Measurements from ENCODE around the gene CDH5.

CDH5 gene

GRCh38 chr16:66365651-66366050, 840 bp upstream of the CDH5 start:
- no peak for DNase-seq (ENCODE audit: extremely low read depth, low read depth)
- H3K4me3 ChIP-seq (replicated peaks; ENCODE audit: low read depth, low read length) = no peak overlapping the region
- TF ChIP-seq, protein P1, sequence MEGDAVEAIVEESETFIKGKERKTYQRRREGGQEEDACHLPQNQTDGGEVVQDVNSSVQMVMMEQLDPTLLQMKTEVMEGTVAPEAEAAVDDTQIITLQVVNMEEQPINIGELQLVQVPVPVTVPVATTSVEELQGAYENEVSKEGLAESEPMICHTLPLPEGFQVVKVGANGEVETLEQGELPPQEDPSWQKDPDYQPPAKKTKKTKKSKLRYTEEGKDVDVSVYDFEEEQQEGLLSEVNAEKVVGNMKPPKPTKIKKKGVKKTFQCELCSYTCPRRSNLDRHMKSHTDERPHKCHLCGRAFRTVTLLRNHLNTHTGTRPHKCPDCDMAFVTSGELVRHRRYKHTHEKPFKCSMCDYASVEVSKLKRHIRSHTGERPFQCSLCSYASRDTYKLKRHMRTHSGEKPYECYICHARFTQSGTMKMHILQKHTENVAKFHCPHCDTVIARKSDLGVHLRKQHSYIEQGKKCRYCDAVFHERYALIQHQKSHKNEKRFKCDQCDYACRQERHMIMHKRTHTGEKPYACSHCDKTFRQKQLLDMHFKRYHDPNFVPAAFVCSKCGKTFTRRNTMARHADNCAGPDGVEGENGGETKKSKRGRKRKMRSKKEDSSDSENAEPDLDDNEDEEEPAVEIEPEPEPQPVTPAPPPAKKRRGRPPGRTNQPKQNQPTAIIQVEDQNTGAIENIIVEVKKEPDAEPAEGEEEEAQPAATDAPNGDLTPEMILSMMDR (IDR thresholded peaks at IDR 0.05; ENCODE audit: low read depth, low read length, missing control alignments) = no peak

DNA sequence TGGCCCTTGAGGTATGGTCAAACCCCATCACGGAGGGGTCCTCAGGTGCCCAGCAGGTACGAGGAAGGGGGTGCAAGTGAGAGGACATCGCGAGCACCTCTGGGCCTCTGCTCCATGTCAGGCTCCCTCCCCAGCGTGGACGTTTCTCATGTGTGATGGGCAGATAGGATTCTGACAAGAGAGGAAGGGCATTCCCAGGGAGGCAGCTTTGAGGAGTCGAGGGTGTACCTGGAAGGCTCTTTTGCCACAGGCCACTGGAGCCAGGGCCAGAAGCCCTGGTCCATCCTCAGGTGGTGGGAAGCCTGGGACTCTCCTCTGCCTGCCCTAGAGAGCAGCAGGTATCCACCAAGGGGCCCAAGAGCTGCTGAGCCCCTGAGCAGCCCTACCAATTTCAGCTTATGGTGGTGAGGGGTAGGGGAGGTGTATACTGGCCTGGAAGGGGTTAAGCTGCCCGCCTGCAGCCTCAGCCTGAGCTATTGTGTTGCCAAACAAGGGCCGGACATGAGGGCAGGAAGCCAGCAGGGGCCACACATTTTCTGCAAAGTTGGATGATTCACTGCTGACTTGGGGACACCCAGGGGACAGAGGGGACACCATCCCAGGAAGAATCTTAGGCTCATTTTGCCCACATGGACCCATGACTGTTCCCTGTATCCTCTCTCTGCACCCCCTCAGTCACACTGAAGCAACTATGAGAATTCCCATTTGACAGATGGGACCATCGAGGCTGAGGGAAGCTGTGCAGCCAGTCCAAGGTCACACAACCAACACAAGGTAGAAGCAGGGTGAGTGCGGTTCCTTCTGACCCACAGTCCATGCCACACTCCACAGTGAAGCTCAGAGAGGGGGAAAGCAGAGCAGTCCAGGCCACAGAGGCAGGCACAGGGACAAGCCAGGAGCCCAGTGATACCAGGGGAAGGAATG, 1.7 kb downstream of the CDH5 start:
- no peak for DNase-seq (ENCODE audit: extremely low read depth, low read depth)
- H3K4me3 ChIP-seq (replicated peaks; ENCODE audit: low read depth, low read length) = no peak overlapping the region
- TF ChIP-seq, protein P1 (IDR thresholded peaks at IDR 0.05; ENCODE audit: low read depth, low read length, missing control alignments) = no peak

GRCh38 chr16:66369055-66369592, 2.6 kb downstream of the CDH5 start:
- H3K4me3 ChIP-seq (replicated peaks; ENCODE audit: low read depth, low read length) = no peak overlapping the region
- no peak for DNase-seq (ENCODE audit: extremely low read depth, low read depth)
- TF ChIP-seq, protein P1 (IDR thresholded peaks at IDR 0.05; ENCODE audit: low read depth, low read length, missing control alignments) = no peak

- no peak overlapping the region for H3K4me3 ChIP-seq (replicated peaks; ENCODE audit: low read depth, low read length)
- DNase-seq (ENCODE audit: extremely low read depth, low read depth) = no peak
- TF ChIP-seq, protein P1 (IDR thresholded peaks at IDR 0.05; ENCODE audit: low read depth, low read length, missing control alignments) = no peak
Observed at GRCh38 chr16:66370786-66371684, 4.5 kb downstream of the CDH5 start.

GRCh38 chr16:66372078-66372897, 5.8 kb downstream of the CDH5 start:
- no peak for DNase-seq (ENCODE audit: extremely low read depth, low read depth)
- no peak overlapping the region for H3K4me3 ChIP-seq (replicated peaks; ENCODE audit: low read depth, low read length)
- TF ChIP-seq, protein P1 (IDR thresholded peaks at IDR 0.05; ENCODE audit: low read depth, low read length, missing control alignments) = no peak

DNA sequence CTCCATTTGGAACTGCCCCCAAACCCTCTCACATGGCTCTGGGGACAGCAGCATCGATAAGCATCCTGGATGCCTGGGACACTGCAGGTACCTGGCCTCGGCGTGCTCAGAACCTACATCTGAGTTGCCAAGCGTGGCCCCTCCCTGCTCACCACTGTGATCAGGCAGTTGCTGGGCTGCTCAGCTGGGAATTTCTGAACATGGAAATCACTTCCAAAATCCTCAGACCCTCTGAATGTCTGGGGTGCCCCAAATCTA, 6.3 kb downstream of the CDH5 start:
- H3K4me3 ChIP-seq (replicated peaks; ENCODE audit: low read depth, low read length) = no peak overlapping the region
- no peak for DNase-seq (ENCODE audit: extremely low read depth, low read depth)
- TF ChIP-seq, protein P1 (IDR thresholded peaks at IDR 0.05; ENCODE audit: low read depth, low read length, missing control alignments) = no peak

Measured in HFF-Myc (cell line).